DMS53 (cell line): ENCODE data around the gene UGT2A2.

ENCODE experiments used
- DNase-seq: peaks from one replicate; lab custom pipeline; 2025; lab: John Stamatoyannopoulos, UW

The UGT2A2 gene

DNA sequence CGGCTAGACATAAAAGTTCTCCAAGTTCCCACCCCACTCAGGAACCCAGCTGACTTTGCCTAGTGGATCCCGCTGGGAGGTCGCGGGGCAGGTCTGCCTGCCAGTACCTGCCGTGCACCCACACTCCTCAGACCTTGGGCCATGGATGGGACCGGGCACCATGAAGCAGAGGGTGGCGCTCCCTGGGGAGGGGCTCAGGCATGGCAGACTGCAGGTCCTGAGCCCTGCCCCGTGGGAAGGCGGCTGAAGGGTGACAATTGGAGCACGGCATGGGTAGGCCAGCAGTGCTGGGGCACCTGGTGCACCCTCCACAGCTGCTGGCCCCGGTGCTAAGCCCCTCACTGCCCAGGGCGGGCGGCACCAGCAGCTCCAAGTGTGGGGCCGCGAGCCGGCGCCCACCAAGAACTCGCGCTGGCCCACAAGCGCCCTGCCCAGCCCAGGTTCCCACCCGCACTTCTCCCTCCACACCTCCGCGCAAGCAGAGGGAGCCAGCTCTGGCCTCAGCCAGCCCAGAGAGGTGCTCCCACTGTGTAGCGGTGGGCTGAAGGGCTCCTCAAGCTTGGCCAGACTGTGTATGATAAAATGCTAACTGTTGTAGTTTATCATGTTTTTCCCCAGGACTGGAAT lies 63.1 kb downstream of the UGT2A2 start:
- no peak for DNase-seq

DNA sequence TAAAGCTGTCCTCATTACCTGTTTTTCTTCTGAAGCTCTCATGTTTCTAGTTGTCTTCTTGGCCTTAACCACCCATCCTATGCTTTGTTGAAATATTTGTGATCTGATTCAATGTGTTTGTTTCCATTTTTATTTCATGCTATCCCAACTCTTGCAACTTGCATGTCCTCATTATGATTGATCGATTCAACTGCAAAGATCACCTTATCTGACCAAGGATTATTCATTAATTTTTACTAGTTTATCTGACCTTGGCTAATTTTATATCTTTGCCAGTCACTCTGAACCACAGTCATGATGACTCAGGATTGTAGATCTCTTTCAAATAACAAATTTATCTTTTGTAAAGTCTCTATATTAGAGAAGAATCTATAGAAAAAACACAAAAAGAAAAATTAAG lies 70.7 kb downstream of the UGT2A2 start:
- DNase-seq, result no peak

DNA sequence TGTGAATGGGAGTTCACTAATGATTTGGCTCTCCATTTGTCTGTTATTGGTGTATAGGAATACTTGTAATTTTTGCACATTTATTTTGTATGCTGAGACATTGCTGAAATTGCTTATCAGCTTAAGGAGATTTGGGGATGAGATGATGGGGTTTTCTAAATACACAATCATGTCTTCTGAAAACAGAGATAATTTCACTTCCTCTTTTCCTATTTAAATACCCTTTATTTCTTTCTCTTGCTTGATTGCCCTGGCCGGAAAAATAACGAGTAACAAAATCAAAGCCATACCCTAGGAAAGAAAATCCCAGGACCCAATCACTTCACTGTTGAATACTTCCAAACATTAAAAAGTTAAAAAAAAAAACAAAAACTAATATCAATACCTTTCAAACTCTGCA lies 76.0 kb downstream of the UGT2A2 start:
- DNase-seq, result no peak

DNA sequence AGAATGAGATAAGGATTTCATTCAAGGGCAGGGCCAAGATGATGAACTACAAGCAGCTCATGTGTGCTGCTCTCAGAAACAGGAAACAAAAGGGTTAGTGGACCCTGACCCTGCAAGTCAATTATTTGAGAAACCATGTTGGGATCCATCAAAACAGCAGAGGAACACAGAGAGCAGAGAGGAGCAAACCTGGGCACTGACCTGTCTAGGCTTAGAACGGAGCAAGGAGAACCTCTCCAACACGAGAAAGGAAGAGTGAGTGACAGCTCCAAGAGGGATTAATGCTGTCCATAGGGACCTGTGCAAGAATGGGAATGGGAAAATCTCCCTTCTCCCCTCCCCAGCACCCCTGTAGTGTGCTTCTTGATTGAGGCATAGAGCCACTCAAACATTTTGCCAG lies 89.8 kb downstream of the UGT2A2 start:
- DNase-seq, result no peak

DNA sequence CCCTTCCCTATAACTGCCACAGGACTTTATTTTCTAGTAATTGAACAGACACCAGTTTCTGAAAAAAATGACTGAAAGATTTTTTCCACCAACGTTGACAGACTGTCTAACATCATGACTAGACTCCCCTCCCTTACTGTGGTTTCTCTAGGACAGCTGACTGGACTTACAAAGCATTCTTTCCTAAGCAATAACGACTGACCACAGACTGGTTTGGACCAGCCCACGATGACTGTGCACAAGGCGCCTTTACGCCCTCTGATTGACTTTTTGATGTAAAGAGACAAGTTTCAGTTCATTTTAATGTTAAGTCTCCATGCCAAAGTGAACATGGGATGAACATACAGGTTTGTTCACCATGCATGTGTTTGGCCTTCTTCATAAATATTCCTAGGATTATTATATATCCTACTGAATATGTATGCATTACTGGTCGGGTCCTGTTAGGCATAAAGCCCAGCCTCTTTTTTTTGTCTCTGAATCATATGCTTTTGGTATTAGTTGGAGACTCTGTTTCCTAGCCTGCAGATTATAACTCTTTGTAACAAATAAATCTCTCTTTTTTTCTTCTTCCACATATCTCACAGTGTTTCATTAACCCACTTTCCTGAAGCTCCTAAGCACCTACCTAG lies 93.2 kb downstream of the UGT2A2 start:
- peak; percentile 19 for DNase-seq
